Pulmonary artery endothelial cell (primary cell): ENCODE results near the gene RPH3AL. TPM values are rescaled to one million over a fixed set of nuclear protein-coding genes. Genes with fewer than 3 reads are reported as not detected.
"Not testable (repeated sequence)": the region's sequence is repeated elsewhere in the genome, so short reads cannot be mapped to it uniquely, and the experiment has no call there.

Source experiments
- DNase-seq: peaks from one replicate; pipeline ENCODE4 v3.0.0-alpha.2; 2011; ENCODE audit warnings: low read depth, low spot score
- total RNA-seq: library from RNA; depleted of rRNA; stranded (reverse); fragments of >200 nt; gene quantifications from 2 replicates; pipeline ENCODE4 v1.2.3, GENCODE V29; 2014

The RPH3AL gene
- total RNA-seq, 1 donor from 2014 or later, result 5.4 TPM

GRCh38 chr17:320139-320538, 32.5 kb downstream of the RPH3AL start:
- DNase-seq, result no peak

- DNase-seq, result no peak
Measured at GRCh38 chr17:319266-319665, 33.3 kb downstream of the RPH3AL start.

GRCh38 chr17:317070-317469, 35.5 kb downstream of the RPH3AL start:
- not testable (repeated sequence) for DNase-seq

GRCh38 chr17:315399-315798, 37.2 kb downstream of the RPH3AL start:
- not testable (repeated sequence) for DNase-seq

- not testable (repeated sequence) for DNase-seq
Measured at GRCh38 chr17:314614-314944, 38.0 kb downstream of the RPH3AL start.

- DNase-seq, result no peak
Measured at GRCh38 chr17:313911-314613, 38.5 kb downstream of the RPH3AL start.

GRCh38 chr17:313231-313630, 39.4 kb downstream of the RPH3AL start:
- DNase-seq, result no peak

- DNase-seq, result no peak
Measured at GRCh38 chr17:312476-313148, 40.0 kb downstream of the RPH3AL start.

- DNase-seq, result no peak
Measured at GRCh38 chr17:311119-311782, 41.4 kb downstream of the RPH3AL start.

GRCh38 chr17:310111-311010, 42.2 kb downstream of the RPH3AL start:
- no peak for DNase-seq

GRCh38 chr17:309361-309888, 43.2 kb downstream of the RPH3AL start:
- no peak for DNase-seq

- DNase-seq, result no peak
Measured at GRCh38 chr17:307741-308507, 44.7 kb downstream of the RPH3AL start.

- no peak for DNase-seq
Measured at GRCh38 chr17:307295-307691, 45.3 kb downstream of the RPH3AL start.

GRCh38 chr17:306536-307294, 45.9 kb downstream of the RPH3AL start:
- no peak for DNase-seq

GRCh38 chr17:306116-306515, 46.5 kb downstream of the RPH3AL start:
- no peak for DNase-seq

GRCh38 chr17:305090-305976, 47.3 kb downstream of the RPH3AL start:
- no peak for DNase-seq

- no peak for DNase-seq
Measured at GRCh38 chr17:304461-304860, 48.1 kb downstream of the RPH3AL start.

GRCh38 chr17:303168-303567, 49.4 kb downstream of the RPH3AL start:
- no peak for DNase-seq

- no peak for DNase-seq
Measured at GRCh38 chr17:302300-302698, 50.3 kb downstream of the RPH3AL start.
